ENCODE results near the gene FOXN3. TPM values are rescaled to one million over a fixed set of nuclear protein-coding genes. Genes with fewer than 3 reads are reported as not detected.

The FOXN3 gene
- total RNA-seq, 2 donors from 2014 or later = 53.9 to 141 TPM

GRCh38 chr14:89401241-89401640 lies 15.8 kb downstream of the FOXN3 start:
- Histone ChIP-seq H3K27ac (no peak overlapping the region), H3K36me3 (no peaks in the 10 kb centered on the region), H3K4me3 (no peak overlapping the region), H3K9me3 (no peaks in the 10 kb centered on the region), H3K4me1 (replicated peaks) (no peaks in the 10 kb centered on the region), H3K27me3 (replicated peaks; ENCODE audit: insufficient read depth) (no peaks in the 10 kb centered on the region)
- TF ChIP-seq POLR2AphosphoS5 (IDR thresholded peaks at IDR 0.05) = no peak
- no peak for TF ChIP-seq POLR2A (IDR thresholded peaks at IDR 0.05)
- TF ChIP-seq CTCF (IDR thresholded peaks at IDR 0.05) = no peak
- 89% methylated on average over 5 of the region's 5 CpGs for WGBS
- intact Hi-C loops (cut with DNase I) = no loop called here
- DNase-seq (ENCODE audit: low spot score) = no peak

- H3K4me1 ChIP-seq (replicated peaks) = no peaks in the 10 kb centered on the region
- H3K27ac ChIP-seq = no peak overlapping the region
- intact Hi-C loops (cut with DNase I) = no loop called here
- H3K27me3 ChIP-seq (replicated peaks; ENCODE audit: insufficient read depth) = no peaks in the 10 kb centered on the region
- H3K4me3 ChIP-seq = no peak overlapping the region
- H3K36me3 ChIP-seq = no peaks in the 10 kb centered on the region
- 94% methylated on average over 2 of the region's 2 CpGs for WGBS
- no peak for DNase-seq (ENCODE audit: low spot score)
- no peaks in the 10 kb centered on the region for H3K9me3 ChIP-seq
- TF ChIP-seq CTCF (IDR thresholded peaks at IDR 0.05) (no peak), POLR2AphosphoS5 (IDR thresholded peaks at IDR 0.05) (no peak), POLR2A (IDR thresholded peaks at IDR 0.05) (no peak)
Measured at GRCh38 chr14:89400529-89400928, 16.5 kb downstream of the FOXN3 start.

GRCh38 chr14:89399594-89400068 lies 17.4 kb downstream of the FOXN3 start:
- Histone ChIP-seq H3K36me3 (no peaks in the 10 kb centered on the region), H3K27ac (no peak overlapping the region), H3K9me3 (no peaks in the 10 kb centered on the region), H3K4me1 (replicated peaks) (no peaks in the 10 kb centered on the region), H3K4me3 (no peak overlapping the region), H3K27me3 (replicated peaks; ENCODE audit: insufficient read depth) (no peaks in the 10 kb centered on the region)
- intact Hi-C loops (cut with DNase I) = no loop called here
- no peak for TF ChIP-seq CTCF (IDR thresholded peaks at IDR 0.05)
- TF ChIP-seq POLR2AphosphoS5 (IDR thresholded peaks at IDR 0.05) = no peak
- TF ChIP-seq POLR2A (IDR thresholded peaks at IDR 0.05) = no peak
- WGBS = 27% methylated on average over 10 of the region's 10 CpGs
- no peak for DNase-seq (ENCODE audit: low spot score)

- Histone ChIP-seq H3K27ac (no peak overlapping the region), H3K36me3 (no peaks in the 10 kb centered on the region), H3K27me3 (replicated peaks; ENCODE audit: insufficient read depth) (no peaks in the 10 kb centered on the region), H3K9me3 (no peaks in the 10 kb centered on the region), H3K4me3 (no peak overlapping the region), H3K4me1 (replicated peaks) (no peaks in the 10 kb centered on the region)
- DNase-seq (ENCODE audit: low spot score) = no peak
- TF ChIP-seq POLR2AphosphoS5 (IDR thresholded peaks at IDR 0.05) = no peak
- TF ChIP-seq CTCF (IDR thresholded peaks at IDR 0.05) = no peak
- TF ChIP-seq POLR2A (IDR thresholded peaks at IDR 0.05) = no peak
- intact Hi-C loops (cut with DNase I) = no loop called here
- WGBS = 57% methylated on average over 7 of the region's 7 CpGs
Measured at GRCh38 chr14:89399157-89399556, 17.9 kb downstream of the FOXN3 start.

GRCh38 chr14:89397569-89398230 lies 19.3 kb downstream of the FOXN3 start:
- Histone ChIP-seq H3K4me1 (replicated peaks) (no peaks in the 10 kb centered on the region), H3K27ac (no peak overlapping the region), H3K4me3 (no peak overlapping the region), H3K9me3 (no peaks in the 10 kb centered on the region), H3K27me3 (replicated peaks; ENCODE audit: insufficient read depth) (no peaks in the 10 kb centered on the region), H3K36me3 (no peaks in the 10 kb centered on the region)
- 84% methylated on average over 3 of the region's 3 CpGs for WGBS
- TF ChIP-seq CTCF (IDR thresholded peaks at IDR 0.05) (no peak), POLR2AphosphoS5 (IDR thresholded peaks at IDR 0.05) (no peak), POLR2A (IDR thresholded peaks at IDR 0.05) (no peak)
- DNase-seq (ENCODE audit: low spot score) = no peak
- intact Hi-C loops (cut with DNase I) = no loop called here
